ENCODE measurements around the gene PLA2G2A.
"Not testable (repeated sequence)": the region's sequence is repeated elsewhere in the genome, so short reads cannot be mapped to it uniquely, and the experiment has no call there.

Gene PLA2G2A, protein sequence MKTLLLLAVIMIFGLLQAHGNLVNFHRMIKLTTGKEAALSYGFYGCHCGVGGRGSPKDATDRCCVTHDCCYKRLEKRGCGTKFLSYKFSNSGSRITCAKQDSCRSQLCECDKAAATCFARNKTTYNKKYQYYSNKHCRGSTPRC

DNA sequence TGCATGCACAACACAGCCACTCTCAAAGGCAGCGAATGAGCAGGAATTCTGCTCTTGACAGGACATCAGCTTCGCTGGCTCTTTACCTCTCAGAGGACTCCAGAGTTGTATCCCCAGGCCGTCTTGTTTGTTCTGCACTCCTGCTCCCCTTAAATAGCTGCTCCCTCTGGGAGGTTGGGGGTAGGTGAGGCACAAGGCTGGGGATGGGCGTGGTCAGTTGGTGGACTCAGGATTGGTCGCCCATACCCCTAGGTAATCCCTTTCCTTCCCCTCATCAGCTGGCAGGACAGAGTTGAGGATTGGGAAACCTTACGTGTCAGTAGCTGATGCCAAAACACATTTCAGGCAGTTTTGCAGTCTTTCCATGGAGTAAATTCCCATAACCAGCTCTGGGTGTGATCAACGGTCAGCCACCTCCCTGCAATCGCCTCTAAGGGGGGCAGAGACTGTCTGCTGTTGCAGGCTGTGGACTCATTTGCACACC, at the start of gene PLA2G2A:
Gene PLA2G2A (minus strand): TSS at position 125 of the 484 bp plus-strand sequence. CDS start 845 bp downstream, outside the sequence.
- no peak for DNase-seq

DNA sequence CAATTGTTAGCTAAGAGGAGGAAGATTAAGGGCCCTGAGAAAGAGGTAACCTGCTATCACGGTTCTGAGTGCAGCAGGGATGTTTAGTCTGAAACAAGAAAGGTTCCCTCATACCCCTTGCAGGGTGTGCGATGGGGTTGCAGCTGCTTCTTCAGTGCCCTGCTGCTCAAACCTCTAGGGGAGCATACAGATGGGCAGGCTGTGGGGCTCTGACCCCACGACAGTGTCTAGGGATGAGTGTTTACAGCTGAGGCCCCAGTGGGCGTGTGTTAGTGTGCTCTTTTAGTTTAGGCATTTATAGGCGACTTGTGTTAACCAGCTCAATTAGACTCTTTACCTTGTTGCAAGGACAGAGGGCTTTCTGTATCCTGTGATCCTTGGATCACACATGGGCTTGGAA, 49.3 kb upstream of the PLA2G2A start:
- DNase-seq: no peak

DNA sequence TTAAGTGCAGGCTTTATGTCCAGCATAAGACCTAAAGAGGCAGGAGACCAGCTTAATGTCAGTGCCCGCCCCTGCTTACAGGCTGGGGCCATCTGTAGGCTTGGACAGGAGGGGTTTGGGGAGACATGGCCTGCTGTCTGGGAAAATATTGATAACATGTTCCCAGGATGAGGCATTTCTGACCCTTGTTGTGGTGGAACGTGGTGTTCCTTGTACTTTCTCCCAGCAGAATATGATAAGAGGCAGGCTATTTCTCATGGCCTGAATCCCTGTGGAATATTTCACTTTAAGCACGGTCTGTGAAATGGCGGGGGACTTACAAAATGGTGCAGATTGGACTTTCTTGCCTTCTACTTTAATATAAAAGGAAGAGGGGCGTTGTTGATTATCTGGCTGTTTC, 48.7 kb upstream of the PLA2G2A start:
- DNase-seq: no peak

DNA sequence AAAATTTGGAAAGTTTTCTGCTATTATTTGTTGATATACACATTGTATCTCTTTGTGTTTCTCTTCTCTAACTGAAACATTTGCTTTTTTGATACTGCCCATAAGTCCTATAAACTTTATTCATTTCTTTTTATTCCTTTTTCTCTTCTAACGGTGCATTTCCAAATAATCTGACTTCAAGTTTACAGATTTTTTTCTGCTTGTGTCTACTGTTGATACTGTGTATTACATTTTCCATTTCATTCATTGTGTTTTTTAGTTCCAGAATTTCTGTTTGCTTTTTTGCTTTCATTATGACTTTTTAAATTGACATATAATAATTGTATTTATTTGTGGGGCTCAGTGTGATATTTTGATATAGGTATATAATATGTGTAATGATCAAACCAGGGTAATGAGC, 38.3 kb upstream of the PLA2G2A start:
- no peak for DNase-seq

DNA sequence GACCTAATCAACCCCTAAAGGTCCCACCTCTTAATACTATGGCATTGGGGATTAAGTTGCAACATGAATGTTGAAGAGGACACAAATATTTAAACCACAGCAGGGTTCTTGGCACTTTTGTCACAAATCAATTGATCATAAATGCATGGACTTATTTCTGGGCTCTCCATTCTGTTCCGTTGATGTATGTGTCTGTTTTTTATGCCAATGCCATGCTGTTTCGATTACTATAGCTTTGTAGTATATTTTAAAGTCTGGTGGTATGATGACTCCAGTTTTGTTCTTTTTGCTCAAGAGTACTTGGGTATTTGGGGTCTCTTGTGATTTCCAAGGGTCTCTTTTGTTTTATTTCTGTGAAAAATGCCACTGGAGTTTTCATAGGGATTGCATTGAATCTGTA, 34.7 kb upstream of the PLA2G2A start:
- no peak for DNase-seq

DNA sequence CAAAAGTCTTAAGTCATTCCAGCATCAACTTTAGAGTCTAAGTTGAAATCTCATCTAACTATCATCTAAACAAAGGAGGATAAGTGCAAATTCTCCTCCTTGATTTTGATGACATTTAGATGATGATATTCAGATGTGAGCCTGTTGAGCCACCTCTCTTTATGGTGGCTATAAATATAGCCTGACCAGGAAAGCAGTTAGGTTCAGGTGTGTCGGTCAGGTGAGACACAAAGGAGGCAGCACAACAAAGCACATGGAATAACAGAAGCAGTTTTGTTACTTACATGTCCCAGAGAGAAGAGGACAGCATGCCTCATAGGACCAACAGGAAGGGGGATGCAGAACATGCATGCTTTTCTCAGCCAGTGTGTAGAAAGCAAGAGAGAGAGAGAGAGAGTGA, 30.6 kb upstream of the PLA2G2A start:
- no peak for DNase-seq

DNA sequence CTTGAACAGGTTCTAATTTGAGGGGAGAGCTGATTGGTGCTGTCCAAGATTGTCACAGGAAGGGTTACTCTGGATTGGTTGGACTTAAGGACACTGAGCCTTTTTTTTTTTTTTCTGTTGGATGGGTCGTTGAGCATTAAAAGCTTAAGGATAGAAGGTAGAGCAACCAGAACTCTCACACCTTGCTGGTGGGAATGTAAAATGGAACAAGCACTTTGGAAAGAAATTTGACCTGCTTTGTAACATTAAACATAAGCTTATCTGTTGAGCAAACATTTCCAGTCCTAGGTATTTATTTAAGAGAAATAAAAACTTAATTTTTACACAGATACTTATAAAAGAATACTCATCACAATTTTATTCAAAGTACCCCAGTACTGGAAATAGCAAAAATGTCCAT, 29.8 kb upstream of the PLA2G2A start:
- DNase-seq: no peak

DNA sequence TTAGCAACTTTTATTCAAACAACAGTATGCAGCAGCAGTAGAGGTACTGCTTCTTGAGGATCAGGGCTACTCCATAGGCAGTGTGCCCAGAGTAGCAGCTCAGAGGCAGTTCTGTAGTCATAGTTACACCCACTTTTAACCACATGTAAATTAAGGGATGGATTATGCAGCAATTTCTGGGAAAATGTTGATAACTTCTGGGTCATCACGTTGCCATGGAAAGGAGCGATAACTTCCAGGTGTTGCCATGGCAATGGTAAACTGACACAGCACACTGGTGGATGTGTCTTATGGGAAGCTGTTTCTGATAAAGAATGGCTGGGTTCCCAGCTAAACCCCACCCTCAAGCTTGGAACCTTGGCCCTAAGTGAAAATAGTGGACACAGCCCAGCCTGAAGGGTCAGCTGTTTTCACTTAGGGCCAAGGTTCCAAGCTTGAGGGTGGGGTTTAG, 29.0 kb upstream of the PLA2G2A start:
- DNase-seq: no peak

DNA sequence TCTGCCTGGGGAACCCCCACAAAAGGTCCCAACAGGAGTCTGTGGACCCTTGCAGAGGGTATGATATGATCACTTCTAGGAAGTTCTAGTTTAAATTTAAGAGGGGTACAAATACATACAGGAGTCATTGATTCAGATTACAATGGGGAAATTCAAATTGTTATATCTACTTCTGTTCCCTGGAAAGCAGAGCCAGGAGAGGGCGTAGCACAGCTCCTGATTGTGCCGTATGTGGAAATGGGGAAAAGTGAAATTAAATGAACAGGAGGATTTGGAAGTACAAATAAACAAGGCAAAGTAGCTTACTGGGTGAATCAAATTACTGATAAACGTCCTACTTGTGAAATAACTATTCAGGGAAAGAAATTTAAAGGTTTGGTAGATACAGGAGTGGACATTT, 19.4 kb upstream of the PLA2G2A start:
- not testable (repeated sequence) for DNase-seq

DNA sequence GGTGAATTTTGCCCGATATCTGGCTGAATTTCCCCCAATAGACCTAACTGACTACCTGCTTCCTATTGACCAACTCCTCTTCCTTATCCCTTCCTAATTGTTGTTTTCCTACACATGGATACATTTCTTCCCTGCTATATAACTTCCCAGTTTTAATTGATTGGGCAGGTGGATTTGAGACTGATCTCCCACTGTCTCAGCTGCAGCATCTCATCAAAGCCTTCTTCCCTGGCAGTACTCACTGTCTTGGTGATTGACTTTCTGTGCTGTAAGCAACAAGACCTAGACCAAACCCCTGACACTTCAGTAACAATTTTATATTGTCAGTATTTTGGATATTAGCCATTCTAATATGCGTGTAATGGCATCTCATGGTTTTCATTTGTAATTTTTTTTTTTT, 11.3 kb upstream of the PLA2G2A start:
- DNase-seq: no peak

DNA sequence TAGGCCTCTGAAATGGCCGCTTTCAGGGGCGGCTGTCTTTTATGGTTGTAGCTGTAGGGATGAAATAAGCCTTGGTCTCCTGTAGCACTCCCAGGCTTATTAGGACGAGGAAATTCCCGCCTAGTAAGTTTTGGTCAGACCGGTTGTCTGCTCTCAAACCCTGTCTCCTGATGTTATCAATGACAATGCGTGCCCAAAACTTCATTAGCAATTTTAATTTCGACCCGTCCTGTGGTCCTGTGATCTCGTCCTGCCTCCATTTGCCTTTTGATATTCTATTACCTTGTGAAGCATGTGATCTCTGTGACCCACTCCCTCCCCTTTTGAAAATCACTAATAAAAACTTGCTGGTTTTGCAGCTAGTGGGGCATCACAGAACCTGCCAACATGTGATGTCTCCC, 10.8 kb upstream of the PLA2G2A start:
- not testable (repeated sequence) for DNase-seq

DNA sequence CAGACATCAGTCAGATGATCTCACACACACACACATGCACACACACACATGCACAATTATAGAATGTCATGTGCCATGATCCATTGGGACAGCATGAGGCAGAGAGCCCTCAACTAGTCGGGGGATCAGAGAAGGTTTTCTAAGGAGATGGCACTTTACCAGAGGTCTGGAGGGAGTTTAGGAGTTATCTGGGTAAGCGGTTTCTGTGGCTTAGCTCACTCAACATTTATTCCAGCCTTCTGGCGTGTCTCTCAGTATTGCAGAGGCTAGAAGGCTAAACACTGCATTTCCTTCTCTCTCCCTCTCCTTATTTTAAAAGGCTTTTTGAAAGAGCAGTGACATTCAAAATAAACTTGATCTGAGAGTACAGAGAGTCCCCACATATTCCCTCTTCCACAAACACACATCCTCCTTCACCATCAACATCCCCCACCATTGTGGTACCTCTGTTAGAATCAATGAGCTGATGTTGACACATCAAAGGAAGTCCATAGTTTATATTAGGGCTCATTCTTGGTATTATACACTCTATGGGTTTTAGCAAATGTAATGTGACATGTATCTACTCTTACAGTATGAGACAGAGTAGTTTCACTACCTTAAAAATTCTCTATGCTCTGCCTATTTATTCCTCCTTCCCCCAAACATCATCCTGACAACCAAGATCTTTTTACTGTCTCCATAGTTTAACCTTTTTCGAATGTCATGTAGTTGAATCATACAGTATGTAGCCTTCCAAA, 9.0 kb upstream of the PLA2G2A start:
- no peak for DNase-seq

DNA sequence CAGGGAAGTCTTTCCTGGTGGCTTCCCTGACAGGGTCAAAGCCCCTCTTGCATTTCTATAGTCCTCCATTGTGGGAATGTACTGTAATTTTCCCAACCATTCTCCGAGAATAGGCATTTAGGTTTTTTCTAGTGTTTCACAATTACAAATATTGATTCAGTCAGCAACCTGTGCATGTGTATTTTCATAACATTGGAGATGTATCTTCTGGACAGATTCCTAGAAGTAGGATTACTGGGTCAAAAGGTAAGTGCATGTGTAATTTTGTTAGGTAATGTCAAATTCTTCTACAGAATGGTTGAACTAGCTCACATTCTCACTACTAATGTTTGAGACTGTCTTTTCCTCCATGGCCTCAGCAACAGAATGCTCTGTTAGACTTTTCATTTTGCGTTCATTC, 8.3 kb upstream of the PLA2G2A start:
- no peak for DNase-seq

DNA sequence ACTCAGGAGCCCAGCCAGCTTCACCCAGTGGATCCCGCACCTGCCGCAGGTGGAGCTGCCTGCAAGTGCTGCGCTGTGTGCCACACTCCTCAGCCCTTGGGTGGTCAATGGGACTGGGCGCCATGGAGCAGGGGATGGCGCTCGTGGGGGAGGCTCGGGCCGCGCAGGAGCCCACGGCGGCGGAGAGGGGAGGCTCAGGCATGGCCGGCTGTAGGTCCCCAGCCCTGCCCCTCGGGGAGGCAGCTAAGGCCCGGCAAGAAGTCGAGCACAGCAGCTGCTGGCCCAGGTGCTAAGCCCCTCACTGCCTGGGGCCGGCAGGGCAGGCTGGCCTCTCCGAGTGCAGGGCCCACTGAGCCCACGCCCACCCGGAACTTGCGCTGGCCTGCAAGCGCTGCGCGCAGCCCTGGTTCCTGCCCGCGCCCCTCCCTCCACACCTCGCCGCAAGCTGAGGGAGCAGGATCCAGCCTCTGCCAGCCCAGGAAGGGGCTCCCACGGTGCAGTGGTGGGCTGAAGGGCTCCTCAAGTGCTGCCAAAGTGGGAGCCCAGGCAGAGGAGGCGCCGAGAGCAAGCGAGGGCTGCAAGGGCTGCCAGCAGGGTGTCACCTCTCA, 5.1 kb upstream of the PLA2G2A start:
- not testable (repeated sequence) for DNase-seq

DNA sequence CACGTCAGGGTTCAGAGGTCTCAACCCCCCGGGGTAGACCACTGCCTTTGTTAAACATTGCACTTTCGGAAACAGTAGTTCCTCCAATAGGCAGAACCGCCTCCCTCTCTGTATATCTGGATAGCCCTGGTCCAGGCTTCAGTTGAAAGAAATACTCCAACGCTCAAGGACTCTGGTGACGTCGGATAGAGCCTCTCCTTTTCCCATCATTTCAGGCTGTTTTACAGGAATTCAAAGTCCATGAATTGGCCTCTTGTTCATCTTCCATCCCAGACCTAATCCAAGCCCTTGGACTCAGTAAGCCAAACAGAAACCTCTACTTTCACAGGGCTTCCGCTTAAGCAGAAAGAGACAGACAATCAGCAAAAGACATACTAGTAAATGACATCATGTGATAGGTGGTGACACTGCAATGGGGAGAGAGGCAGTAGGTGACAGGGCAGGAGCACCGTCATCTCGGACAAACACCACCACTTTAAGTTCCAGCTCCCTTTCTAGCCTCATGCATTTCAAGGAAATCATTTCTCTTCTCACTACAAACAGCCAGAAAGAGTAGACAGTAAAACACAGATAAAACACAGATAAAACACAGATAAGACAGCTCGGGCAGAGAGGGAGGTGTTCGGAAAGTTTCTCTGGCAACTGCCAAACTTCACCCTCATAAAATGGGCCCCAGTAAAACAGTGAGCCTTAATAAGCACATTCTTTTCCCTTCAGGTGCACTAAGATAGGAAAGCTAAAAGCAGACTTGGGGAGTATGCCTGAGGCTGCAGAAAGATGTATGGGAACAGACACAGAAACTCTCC, 2.3 kb upstream of the PLA2G2A start:
- no peak for DNase-seq

DNA sequence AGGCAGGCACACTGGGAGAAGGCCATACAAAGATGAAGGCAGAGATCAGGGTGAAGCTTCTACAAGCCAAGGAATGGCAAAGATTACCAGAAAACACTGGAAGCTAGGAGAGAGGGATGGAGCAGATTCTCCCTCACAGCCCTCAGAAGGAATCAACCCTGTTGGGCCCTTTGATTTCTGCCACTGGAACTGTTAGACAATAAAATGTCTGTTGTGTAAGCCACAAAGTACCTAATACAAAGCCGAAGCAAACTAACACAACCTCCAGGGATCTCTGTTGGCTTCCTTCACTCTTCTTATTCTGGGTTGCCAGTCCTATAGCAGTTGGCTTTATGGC, 1.7 kb upstream of the PLA2G2A start:
- DNase-seq: no peak

DNA sequence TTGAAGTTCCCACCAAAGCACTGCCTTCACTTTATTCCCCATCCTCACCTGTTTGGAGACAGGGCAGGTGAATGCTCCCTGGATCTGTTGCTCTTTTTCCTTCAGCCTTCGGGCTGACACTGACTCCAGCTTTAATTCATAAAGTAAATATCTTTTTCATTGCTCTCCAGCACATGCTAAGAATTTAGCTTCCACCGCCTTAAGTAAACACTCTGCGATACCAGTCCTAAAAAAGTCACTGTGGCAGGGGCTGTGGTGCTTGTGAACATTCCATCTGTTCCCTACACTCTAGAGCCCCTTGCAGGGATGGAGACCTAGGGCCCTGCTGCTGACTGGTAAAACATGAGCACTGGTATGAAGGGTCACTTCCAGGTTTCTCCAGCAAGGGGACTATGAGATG, 896 bp upstream of the PLA2G2A start:
- DNase-seq: no peak

DNA sequence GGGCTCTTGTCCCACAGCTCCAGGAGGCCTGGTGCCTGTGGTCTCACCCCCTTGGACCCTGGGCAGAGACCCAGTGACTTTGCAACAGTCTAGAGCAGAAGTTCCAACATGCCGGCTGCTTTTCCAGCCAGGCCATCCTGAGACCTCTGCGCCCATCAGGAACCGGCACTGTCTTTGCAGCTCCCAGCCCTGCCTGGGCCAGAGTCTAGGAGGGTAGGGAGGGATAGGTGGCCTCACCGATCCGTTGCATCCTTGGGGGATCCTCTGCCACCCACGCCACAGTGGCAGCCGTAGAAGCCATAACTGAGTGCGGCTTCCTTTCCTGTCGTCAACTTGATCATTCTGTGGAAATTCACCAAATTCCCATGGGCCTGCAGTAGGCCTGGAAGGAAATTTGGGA, 1.3 kb downstream of the PLA2G2A start:
- DNase-seq: no peak

DNA sequence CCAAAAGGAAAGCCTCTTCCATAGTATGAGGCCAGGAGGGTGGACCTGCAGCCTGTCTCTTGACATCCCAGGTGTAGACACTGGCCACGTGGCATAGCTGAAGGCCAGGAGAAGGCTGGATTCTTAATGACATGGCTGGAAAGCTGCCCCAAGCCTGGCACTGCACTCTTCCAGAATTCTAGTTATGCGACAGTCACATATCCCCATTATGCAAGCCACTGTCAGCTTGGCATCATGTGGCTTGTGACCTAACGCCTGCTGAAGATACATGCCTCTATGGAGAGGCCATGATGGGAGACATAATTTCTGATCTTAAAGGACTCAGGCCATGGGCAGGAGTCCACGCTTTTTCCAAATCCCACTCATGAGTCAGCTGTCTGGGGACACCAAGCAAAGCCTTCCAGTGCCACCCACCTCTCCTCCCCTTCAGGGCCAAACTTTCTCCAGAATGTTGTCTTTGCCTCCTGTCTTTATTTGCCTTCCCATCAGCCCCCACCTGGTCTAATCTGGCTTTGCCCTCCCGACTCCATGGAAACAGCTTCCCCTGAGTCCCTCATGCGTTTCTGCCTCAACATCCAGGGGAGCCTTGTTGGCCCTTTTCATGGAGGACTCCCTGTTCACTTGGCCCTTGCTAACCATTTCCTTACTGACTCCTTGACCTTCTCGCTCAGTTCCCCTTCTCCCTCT, 3.0 kb downstream of the PLA2G2A start:
- no peak for DNase-seq

DNA sequence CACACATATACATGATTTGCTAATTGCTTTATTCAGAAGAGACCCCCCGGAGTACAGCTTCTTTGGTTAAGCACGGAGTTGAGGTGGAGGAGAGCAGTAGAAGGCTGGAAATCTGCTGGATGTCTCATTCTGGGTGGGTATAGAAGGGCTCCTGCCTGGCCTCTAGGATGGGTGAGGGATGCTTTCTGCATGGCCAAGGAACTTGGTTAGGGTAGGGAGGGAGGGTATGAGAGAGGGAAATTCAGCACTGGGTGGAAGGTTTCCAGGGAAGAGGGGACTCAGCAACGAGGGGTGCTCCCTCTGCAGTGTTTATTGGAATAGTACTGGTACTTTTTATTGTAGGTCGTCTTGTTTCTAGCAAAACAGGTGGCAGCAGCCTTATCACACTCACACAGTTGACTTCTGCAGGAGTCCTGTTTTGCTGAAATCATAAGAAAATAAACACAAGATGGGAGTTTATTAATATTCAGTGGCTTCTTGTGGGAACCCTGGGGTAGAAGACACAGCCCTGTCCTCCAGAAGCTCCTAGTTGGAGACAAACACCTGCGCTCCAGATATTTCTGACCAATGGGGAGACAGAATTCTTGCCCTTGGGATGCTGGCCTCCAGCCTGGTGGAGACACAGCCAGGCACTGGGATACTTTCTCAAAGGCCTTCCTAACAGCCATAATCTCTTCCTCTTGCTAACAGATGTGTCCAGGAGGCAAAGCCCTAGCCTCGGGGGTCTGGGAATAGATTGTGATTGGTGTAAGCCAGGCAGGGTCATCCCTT, 3.8 kb downstream of the PLA2G2A start:
- DNase-seq: no peak

DNA sequence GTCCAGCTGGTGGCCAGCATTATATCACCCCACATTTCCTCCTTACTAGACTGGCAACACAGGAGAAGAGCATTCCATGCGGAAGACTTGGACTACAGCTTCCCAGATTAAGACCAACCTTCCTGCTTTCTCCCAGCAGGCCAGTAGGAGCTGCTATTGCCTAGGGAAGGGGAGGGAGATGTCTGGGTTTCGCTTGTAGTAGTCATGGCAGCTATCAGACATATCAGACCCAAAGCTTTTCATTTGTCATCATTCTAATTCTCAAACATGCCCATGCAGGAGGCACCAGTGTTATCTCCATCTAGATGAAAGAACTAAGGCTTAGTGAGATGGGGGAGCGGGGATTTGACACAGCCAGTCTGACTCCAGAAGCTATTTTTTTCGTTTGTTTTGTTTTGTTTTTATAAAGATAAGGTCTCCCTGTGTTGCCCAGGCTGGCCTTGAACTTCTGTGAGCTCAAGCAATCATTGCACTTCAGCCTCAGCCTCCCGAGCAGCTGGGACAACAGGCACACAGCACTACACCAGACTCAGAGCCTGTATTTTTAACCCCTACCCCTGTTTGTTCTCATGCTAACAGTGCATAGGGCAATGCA, 4.5 kb downstream of the PLA2G2A start:
- DNase-seq: no peak

DNA sequence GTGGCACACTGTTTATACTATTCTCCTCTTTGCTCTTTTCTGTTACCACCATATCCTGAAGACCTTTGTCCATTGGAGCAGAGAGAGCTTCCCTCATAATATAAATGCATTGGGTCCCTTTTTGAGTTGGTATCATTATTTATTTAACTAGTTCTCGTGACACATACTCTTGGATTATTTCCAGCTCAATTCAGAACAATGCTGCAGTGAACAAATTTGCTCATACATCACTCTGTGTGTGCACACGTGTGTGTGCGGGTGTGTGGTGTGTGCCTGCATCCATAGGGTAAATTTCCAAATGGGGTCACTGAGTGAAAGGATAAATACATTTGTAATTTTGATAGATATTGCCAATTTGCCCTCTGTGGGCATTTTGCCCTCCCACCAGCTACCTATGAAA, 5.8 kb downstream of the PLA2G2A start:
- DNase-seq: no peak
